Measurements from ENCODE around the gene VAC14. TPM values are rescaled to one million over a fixed set of nuclear protein-coding genes. Genes with fewer than 3 reads are reported as not detected.
A peak's percentile ranks its signal among the peaks of the same experiment; 100 is the strongest.

VAC14 gene
- total RNA-seq, 1 donor from 2014 or later, result 52.2 TPM

DNA sequence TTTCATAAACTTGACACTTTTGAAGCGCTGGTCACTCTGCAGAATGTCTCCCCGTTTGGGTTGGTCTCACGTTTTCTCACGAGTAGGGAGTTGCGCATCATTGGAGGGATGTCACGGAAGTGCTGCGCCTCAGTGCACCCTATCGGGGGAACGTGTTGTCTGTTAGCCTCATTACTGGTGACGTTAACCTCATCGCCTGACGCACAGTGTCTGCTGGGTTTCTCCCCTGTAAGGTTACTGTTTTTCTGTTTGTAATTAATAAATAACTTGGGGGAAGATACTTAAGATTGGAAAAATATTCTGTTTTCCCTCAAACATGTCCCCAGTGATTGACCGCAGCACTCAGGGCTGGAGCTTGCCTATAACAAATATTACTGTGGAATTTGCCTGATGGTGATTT lies 26.7 kb downstream of the VAC14 start:
- H3K36me3 ChIP-seq, result peaks cover 66% of the 10 kb centered on the region
- no peak for ATAC-seq

GRCh38 chr16:70772493-70772892 lies 28.5 kb downstream of the VAC14 start:
- H3K27ac ChIP-seq, result no peak overlapping the region
- no peak for TF ChIP-seq CTCF (IDR thresholded peaks at IDR 0.05)
- H3K36me3 ChIP-seq, result peaks cover 59% of the 10 kb centered on the region
- H3K4me1 ChIP-seq, result no peaks in the 10 kb centered on the region
- ATAC-seq (no peak), DNase-seq (no peak)
- intact Hi-C loops (cut with DNase I), result loop anchor here (10.0 kb wide), 1 partner anchor 98 kb away; no protein-coding TSS in a partner anchor
- no peaks in the 10 kb centered on the region for H3K9me3 ChIP-seq
- H3K4me3 ChIP-seq, result no peak overlapping the region
- H3K27me3 ChIP-seq, result no peaks in the 10 kb centered on the region

More for the DNA sequence above, 26.7 kb downstream of the VAC14 start:
- H3K4me1 ChIP-seq, result no peaks in the 10 kb centered on the region
- H3K27ac ChIP-seq, result no peak overlapping the region
- no peak for TF ChIP-seq CTCF (IDR thresholded peaks at IDR 0.05)
- no peak overlapping the region for H3K4me3 ChIP-seq
- DNase-seq, result no peak
- intact Hi-C loops (cut with DNase I), result loop anchor here (10.0 kb wide), 1 partner anchor 99 kb away; no protein-coding TSS in a partner anchor
- H3K27me3 ChIP-seq, result no peaks in the 10 kb centered on the region
- H3K9me3 ChIP-seq, result no peaks in the 10 kb centered on the region

DNA sequence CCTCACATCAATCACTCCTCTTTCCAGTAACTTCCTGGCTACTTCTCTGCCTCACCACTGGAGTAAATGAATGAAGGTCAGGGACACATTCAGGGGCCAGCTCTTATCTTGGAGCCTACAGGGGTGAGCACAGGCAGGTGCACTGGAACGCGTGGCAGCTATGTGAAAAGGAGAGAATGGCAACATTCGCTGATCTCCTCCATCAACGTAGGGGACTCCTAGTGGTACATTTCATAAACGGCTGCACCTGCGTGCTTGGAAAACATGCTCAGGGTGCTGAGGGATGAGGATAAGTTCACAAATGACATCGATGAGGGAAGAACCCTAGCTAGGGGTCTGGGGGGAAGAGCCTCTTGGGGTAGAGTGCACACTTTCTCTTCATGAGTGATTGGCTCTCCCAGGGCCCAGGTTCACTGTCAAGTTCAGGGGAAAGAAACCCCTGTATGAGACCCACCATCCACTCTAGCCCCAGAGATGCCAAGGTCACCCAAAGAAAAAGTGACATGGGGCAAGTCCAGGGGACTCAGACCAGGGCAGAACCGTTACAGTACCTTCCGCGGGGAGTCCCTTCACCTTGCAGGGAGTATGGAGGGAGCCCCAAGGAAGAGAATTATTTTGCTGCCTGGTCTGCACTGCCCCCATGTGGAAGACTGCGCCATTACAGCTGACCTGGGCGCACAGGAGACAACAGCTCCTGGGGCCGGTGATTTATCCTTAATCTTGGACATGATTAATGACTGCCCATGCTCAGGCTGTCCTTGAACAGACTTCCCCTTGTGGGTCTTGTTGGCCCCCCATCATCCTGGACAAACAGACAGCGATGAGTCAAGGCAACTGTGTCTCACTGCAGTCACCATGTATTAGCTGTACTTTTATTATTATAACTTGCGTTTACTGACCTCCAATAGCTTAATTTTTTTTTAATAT lies 30.1 kb downstream of the VAC14 start:
- TF ChIP-seq CTCF (IDR thresholded peaks at IDR 0.05), result peak; percentile 96
- intact Hi-C loops (cut with DNase I), result loop anchor here (10.0 kb wide), 1 partner anchor 96 kb away; no protein-coding TSS in a partner anchor
- Histone ChIP-seq H3K4me3 (no peak overlapping the region), H3K27me3 (no peaks in the 10 kb centered on the region), H3K27ac (no peak overlapping the region), H3K4me1 (no peaks in the 10 kb centered on the region), H3K9me3 (no peaks in the 10 kb centered on the region), H3K36me3 (peaks cover 62% of the 10 kb centered on the region)
- ATAC-seq, result peak; percentile 91
- peak; percentile 75 for DNase-seq

DNA sequence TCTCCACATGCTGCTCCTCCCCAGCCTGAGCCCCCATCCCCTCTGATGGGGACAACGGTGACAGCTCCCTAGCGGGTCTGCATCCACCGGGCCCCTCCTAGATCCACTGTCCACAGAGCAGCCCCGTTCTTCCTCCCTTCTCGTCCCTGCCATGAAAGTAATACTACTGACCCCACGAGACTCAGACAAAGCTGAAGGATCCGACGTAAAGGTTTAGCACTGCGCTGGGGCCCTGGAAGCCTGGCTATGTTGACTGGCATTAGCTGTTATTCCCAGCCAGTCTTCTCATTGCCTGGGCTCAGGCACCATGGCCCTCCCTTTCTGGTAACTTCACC lies 30.7 kb downstream of the VAC14 start:
- Histone ChIP-seq H3K27ac (no peak overlapping the region), H3K36me3 (peaks cover 61% of the 10 kb centered on the region), H3K9me3 (no peaks in the 10 kb centered on the region), H3K4me3 (no peak overlapping the region), H3K27me3 (no peaks in the 10 kb centered on the region), H3K4me1 (no peaks in the 10 kb centered on the region)
- no peak for TF ChIP-seq CTCF (IDR thresholded peaks at IDR 0.05)
- no peak for ATAC-seq
- DNase-seq, result no peak
- intact Hi-C loops (cut with DNase I), result loop anchor here (10.0 kb wide), 1 partner anchor 95 kb away; no protein-coding TSS in a partner anchor

DNA sequence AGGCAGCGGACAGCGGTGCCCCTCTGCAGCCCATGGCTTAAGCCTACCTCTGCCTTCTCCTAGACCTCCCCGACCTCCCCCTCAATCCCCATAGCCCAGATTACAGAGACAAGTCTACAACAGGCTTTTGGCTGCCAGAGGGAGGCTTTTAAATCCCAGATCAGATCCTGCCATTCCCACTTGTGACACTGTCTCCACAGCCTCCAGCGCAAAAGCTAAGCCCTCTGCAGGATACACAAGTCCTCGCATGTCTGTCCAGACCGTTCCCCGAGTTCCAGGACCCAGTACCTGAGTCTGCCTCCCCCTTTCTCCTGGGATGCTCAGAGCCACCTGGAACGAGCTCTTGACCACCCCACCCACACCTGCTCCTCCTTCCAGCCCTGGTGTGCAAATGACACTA lies 31.2 kb downstream of the VAC14 start:
- no peak for TF ChIP-seq CTCF (IDR thresholded peaks at IDR 0.05)
- Histone ChIP-seq H3K9me3 (no peaks in the 10 kb centered on the region), H3K27me3 (no peaks in the 10 kb centered on the region), H3K4me3 (no peak overlapping the region), H3K4me1 (no peaks in the 10 kb centered on the region), H3K36me3 (peaks cover 62% of the 10 kb centered on the region), H3K27ac (no peak overlapping the region)
- intact Hi-C loops (cut with DNase I), result loop anchor here (10.0 kb wide), 1 partner anchor 95 kb away; no protein-coding TSS in a partner anchor
- ATAC-seq (no peak), DNase-seq (no peak)

Data from upper lobe of right lung (tissue), 1 donor.